Measurements from ENCODE around the gene ATXN7L3. TPM values are rescaled to one million over a fixed set of nuclear protein-coding genes. Genes with fewer than 3 reads are reported as not detected.

ATXN7L3 gene
- total RNA-seq, 1 donor from 2014 or later, result 34.5 TPM

DNA sequence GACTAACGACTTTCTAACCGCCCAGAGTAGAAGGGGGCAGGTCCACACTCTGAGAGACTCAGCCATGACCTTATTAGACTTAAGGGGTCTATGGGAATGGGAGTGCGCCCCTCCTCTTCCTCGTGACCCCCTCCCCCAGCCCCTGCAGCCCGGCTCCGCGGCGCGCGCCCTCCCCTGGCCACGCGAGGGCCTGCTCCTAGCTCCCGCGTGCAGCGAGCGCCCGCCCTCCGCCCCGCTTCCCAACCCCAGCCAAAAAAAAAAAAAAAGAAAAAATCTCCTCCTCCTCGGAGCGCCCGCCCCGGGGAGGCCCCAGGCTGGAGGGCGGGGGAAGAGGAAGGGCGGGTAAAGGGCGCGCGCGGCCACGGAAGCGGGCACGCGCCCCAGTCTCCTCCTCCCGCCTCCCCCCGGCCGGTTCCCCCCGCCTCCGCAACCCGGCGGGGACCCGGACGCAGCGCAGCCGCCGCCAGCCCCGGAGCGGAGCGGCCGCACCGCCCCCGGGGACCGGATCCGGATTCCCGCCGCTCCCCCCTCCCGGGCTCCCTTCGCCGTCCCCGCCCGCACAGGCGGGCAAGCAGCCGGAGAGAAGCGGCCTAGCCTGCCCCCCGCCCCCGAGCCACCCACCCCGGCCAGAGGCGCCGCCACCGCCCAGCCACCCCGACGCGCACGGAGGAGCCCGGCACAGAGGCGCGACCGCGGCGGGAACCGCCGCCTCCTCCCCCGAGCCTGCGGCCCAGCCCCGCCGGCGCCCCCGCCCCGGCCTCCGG is 18.8 kb upstream of the ATXN7L3 start:
- peak; percentile 98 for DNase-seq

DNA sequence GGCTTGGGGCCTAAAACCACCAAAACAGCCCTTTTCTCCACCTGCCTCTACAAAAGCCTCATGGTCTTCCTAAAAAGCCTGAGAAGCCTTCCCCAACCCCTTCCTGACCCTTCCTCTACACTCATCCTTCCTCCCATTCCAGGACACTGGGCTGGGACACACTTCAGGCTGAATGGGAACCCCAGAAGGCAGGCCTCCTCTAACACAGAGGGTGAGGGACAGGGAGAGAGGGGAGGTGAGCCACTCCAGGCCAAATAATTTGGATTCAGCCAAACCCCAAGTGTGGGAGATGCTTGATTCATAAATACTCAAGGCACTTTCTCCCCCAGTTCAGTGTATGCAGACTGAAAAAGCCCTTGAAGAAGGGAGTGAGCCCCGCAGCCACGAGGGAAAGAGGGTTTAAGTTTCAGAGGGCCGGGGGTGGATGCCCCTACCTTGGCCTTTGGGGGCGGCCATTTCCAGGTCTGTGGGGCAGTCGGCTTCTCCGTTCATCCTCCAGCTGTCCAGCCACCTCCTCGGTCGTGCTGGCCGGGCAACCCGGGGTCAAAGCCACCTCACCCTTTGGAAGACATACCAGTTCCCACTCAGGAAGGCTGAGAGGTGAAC is 18.2 kb upstream of the ATXN7L3 start:
- no peak for DNase-seq

DNA sequence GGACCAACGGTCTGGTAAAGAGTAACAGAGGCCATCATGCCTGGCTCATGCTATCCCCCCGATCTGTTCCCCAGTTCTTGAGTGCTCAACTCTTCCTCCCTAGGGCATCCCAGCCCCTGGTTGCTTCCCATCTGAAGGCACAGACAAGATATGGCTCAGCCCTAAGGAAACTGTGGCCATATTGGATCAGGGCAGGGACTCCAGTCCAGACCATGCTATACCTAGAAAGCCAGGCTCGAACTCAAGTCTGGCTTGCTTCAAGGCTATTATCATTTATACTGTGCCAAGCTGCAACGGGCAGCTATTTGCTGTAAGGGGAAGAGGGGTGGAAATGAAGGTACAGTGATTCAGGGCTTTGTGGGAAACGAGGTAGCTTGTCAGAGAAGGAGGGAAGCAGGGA is 17.0 kb upstream of the ATXN7L3 start:
- DNase-seq, result no peak

DNA sequence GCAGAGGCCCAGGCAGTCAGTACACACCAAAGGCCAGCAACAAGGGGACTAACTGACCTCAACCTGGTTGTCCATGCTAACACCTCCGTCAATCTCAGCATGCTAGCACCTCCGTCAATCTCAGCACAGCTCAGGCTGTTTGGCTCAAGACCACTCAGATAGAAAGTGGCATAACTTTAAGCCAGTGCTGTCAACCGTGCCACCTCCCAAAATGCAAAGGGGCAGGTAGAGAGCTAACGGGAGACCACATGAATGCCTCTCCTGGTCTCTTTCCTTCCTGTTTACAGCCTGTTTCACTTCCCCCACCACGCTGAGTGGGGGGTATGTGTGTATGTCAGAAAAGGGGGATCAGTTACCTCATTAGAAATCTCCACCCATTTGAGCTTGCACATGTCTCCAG is 16.5 kb upstream of the ATXN7L3 start:
- no peak for DNase-seq

DNA sequence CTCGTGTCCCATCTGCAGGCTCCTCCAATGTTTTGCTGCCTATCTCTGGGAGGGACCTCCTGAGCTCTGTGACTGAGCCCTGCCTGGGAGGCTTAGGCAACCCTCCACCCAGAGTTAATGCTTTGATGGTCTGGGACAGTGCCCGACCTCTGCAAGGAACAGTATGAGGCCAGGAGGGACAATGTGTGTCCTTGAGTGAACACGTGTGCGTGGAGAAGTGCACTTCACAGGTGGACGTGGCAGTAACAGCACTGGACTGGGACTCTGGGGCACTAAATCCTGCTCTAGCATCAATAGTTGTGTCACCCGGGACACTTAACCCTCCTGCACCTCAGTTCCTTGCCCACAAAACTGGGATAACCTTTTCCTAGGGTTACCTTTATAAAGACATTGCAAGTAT is 15.2 kb upstream of the ATXN7L3 start:
- no peak for DNase-seq

DNA sequence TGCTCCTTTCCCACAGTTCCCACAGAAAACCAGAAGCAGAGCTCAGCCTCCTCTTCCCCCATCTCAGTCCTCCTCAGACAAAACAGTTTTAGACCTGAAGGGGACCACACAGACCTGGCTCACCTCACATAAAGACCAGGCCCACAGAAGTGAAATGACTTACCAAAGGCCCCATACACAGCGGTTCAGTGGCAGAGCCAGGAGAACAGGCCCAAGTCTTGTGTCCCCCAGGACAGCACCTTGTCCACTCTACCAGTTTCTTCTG is 14.5 kb upstream of the ATXN7L3 start:
- DNase-seq, result no peak

DNA sequence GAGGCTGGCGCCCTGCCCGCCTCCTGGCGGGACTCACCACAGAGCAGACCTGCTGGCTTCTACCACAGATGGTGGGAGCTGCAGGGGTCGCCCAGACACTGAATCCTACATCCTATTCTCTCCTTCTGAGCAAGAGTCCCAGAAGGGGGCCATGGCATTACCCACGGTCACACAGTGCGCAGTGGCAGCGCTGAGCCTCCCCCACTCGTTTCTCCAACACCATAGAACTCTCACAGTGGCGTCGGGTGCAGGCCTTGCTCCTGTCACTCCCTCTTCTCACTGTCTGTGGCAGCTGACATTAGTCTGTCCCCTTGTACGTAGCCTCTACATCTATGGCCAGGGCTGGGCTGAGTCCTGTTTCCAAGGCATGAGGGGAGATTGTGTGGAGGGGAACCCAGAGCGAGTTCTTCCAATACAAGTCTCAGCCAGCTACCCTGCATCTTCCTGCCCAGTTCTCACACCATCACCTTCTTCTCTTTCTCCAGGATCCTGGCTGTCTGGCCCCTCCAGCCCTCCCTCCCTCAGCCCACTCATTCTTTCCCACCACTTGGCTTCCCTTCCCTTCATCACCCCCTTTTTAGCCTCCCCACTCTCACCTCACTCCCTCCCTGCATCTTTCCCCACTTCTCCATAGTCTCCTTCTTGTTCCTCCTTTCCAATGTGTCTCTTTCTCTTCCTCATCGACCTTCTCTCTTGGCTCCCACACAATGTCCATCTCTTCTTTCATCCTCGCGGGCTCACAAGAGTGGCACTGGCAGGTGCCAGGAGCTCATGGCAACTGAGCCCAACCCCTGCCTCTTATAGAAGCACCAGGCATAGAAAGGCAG is 13.9 kb upstream of the ATXN7L3 start:
- no peak for DNase-seq

DNA sequence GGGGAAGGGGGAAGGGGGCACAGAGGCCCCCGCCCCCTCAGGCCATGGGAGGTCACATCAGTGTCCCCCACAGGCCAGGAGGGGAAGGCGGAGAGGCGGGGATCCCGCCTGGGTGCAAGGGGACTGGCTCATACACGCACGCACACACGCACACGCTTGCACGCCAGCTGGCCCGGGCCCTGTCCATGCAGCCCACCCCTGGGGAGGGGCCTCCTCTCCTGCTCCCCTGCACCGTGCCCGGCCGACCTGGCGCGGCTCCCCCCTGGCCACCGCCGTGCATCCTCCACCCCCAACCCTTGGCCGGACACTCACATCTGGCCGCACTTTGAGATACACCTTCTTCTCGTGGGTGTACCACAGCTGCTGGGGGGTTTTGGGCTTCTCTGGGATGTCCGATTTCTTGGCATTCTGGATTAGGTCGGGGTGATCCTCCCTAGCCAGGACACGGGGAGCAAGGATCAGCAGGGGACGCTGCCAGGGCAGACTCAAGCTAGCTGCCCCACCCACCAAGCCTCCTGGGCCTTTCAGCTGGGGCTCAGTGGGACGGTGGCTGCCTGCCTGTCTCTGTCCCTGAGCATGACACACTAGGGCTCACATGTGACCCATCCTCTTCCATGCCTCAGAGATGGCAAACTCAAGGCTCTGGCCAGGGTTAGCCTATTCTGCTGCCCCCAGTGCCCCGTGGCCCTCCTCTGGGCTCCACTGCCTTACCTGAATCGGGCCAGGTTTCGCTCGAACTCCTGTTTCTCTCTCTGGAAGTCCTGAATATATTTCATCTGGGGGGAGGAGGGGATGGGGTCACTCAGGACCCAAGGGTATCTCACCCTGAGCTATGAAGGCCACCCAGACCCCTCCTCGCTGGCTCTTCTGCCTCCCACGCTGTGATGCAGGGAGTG is 13.1 kb upstream of the ATXN7L3 start:
- DNase-seq, result no peak

DNA sequence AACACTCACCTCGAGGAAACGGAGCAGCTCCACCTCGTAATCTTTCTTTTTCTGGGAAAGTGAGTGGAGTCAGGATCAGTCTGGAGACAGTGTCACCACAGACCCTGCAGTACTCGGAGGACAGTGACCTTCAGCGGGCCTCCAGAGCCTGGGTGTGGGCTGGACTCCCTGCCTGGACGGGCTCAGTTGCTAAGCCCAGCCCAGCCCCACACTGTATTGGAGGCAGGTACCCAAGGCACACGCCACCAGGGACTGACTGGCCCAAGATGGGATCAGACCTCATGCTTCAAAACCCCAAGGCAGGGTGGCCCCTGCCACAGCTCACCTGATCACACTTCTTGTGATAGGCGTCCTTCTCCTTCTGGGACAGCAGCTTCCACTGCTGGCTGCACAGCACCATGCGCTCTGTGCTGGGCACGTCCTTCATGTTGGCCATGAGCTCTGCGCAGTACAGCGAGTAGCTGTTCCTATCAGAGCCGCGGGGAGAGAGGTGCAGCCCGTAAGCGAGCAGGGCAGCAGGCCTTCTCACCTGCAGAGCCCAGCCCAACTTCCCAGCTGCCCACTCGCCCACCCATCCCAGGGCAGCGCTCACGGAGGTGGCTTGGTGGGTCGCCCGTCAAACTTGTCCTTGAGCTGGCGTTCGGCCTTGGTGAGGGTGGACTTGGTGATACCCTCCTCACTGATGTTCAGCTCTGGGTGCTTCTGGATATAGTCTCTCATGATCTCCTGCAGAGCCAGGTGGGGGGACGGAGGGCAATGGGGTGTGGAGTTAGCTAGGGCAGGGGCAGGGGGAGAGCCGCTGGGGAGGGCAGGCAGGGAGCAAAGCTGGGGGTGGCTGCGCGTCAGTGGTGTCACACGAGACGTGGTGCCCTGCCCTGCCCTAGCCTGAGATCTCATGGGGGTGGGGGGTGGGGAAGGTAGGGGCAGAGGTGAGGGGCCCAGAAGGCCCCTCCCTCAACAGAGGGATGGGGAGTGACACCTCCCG is 11.9 kb upstream of the ATXN7L3 start:
- DNase-seq, result no peak

DNA sequence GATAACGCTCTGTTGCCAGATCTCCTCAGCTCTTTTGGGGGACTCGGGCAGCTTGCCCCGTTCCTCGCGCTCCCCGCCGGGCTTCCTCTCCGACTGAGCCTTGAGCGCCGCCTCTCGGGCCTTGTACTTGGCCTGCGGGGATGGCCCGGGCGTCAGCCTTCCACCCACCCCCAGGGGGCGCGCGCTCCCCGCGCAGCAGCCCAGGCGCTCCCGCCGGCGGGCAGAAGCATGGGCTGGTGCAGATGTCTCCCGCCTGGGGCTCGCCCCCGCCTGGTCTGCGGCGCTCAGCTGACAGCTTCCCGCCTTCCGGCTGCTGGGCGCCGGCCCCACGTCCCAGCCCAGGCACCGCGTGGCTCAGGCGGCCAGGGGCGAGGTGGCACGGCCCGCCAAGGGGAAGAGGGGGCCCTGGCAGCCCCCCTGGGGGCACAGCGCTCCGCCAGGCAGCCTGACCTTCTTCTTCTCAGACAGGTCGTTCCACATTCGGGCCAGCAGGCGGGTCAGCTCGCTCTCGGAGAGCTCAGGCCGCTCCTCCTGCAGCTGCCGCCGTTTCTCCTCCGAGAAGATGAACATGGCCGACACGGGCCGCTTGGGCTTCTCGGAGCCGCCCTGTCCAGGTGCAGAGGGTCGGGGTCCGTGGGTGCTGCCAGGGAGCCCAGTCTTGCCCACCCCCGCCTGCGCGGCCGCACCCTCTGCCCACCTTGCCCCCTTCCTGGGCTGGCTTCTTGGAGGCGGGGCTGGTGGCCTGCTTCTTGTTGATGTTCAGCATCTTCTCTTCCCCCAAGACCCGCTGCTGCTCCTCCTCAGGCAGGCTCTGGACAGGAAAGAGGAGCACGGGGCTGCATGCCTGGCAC is 10.9 kb upstream of the ATXN7L3 start:
- DNase-seq, result peak; percentile 92

DNA sequence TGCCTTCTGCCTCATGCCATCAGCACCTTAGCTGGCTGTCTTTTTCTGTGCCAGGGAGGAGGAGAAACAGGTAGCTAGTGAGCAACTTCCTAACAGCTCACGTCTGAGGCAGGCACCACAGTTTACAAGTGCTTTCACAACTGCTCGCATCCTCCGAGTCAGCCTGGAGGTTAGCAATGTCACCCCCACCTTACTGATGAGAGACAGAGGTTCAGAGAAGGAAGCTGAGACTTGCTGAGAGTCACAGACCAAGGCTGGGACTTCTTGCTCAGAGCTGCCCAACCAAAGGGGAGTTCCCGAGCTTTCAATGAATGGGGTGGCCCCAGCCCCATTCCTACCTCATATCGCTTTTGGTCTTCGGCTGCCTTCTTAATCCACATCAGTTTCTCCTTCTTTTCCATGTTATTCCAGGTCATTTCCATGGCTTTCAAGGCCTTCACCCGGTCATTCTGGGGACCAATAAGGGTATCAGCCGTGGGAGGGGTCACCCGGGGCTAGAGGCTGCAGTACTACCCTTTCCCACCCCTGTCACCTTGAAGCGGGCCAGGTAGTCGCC is 10.2 kb upstream of the ATXN7L3 start:
- no peak for DNase-seq

DNA sequence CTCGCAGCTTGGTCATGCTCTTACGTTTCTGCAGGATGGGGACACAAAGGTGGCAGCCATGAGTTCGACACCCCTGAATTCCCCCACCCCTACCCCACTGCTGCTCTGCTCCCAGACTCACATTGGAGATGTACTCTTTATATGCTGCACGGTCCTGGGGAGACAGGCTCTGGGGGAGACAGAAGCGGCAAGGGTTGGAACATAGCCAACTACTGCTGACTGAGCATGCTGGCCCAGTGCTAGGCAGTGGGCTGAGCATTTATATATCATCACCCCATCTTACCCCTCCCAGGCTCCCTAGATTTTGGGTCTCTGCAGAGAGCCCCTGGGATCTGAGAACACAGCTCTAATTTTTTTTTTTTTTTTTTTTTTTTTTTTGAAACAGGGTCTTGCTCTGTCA is 8.1 kb upstream of the ATXN7L3 start:
- no peak for DNase-seq

DNA sequence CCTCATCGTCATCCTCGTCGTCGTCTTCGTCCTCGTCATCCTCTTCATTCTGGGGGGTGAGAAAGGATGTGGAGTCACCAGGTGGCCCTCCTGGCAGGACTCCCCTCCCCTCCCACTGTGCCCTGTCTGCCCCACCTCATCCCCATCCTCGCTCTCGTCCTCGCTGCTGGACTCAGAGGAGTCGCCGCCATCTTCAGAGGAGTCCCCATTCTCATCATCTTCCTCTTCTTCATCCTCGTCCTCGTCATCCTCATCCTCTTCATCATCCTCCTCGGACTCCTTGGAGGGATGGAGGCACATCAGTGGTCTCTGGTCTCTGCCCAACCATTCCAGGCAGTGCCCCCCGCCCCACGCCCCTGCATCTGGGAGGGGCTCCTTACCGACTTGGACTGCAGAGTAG is 7.6 kb upstream of the ATXN7L3 start:
- DNase-seq, result no peak

DNA sequence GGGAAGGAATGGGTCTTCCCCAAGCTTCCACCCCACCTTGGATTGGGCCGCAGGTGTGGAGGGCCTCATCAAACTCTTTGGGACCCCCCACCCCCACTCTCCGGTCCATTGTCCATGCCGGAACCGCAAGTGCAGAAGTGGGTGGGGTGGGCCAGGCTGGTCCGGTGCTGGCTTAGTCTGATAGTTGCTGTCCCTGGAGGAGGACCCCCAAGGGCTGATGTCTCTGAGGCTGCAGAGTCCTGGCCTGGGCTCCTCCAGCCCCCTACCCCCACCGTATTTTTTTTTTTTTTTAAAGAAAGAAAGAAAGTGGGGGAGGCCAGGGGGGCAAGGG is 7.1 kb upstream of the ATXN7L3 start:
- DNase-seq, result no peak

DNA sequence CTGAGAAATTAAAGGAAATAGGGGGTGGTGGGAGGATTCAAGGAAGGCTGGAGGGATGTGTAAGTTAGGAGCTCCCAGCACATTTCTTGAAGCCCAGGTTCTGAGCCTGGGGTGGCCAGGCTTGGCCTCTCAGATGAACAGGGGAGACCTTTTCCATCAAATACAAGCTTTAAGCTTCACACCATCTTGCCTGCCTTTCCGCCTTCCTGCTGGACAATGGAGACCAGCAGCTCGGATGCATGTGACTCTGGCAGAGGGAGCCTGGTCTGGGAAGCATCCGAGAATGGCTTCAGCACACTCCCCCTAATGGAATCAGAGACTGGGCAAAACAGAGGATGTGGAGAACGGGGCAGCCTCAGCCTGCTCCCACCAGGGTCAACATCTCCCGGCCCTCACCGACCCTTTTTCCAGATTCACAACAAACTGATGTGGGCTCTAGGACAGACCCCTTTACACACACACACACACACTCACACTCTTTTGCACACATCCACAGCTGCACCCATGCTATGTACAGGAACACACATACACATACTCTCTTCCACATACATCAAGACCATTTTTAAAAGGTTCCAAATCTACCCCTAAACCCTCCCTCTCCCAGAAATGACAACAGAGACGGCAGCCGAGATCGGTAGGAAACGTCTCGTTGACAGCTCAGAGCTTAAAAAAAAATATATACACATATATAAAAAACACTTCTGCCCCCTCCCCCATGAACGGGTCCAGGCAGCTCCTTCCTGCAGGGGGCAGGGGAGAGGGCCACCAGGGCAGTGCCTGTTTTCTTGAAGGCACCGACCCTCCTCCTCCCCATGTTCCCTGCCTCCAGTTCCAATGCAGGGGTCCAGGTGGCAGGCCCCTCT is 6.5 kb upstream of the ATXN7L3 start:
- DNase-seq, result no peak

DNA sequence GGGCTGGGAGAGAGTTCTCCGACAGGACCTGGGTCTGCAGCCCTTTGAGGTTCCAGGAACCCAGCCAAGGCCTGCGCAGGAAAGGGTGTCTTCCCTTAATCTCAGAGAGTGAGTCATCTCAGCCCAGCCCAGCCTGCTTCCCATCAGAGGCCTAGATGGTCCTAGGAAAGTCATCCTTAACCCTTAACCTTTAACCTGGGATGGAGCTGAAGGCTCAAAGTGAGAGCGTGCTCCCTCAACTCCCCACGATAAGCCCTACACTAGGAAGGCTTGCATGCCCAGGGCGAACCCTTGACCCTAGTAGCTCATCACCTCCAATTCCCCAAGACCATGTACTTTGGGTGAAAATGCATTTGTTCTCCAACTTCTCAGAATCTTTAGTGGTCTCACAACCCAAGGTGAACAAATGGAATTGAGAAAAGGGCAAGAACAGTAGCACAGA is 4.8 kb upstream of the ATXN7L3 start:
- no peak for DNase-seq

DNA sequence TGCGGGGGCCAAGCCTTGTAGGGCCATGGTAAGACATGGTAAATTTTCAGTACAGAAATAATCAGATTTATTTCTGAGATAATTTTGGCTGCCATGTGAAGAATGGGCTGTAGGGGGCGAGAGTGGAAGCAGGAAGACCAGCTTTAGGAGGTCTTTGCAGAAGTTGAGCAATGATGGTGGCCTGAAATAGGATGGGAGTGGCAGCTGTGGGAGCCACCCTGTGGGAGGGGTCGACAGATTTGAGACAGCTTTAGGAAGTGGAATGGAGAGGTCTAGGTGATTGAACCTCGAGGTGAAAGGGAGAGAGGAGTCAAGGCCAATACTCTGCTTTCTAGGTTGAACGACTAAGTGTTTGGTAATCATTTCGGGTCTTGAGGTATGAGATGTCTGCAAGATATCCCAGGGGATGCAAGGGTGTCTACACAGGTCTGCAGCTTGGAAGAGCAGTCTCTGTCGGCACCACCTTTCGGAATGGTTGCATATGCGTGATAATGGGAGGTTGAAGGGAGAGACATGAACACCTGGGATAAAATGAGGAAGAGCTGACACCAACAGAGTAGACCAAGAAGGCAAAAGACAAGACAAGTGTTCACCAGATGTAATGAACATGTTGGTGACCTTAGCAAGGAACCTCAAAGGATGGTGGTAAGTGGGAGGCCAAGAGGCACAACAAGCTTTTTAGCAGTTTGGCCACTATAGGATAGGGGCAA is 4.2 kb upstream of the ATXN7L3 start:
- peak; percentile 74 for DNase-seq

DNA sequence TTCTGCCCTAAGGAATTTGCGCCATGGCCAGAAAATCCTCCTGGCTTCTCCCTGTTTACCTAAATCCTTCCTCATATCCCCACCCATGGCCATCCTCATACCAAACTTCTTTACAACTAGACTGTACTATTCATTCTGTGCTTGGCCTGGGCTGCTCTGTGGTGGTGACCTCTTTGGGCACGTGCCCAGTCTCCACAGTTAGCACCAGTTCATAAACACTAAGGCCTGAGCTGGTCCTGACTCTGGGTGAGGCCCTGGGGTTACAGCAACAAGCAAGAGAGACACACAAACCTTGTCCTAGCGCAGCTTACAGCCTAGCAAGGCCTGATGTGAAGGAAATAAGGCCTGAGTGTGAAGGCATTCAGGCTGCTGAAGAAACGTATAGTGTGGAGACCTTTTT is 3.1 kb upstream of the ATXN7L3 start:
- DNase-seq, result no peak

Data from tongue (tissue), 2 donors.